ENCODE data around the gene CHRD. TPM values are rescaled to one million over a fixed set of nuclear protein-coding genes. Genes with fewer than 3 reads are reported as not detected.

The CHRD gene
- total and polyA plus RNA-seq, 9 of the 15 experiments (the other 6 are each of a cell fraction or from before 2014, with no cell fraction given), result 0.11 to 1.3 (median 0.59) TPM; not detected in 3

- TF ChIP-seq PHF21A (IDR thresholded peaks at IDR 0.05; ENCODE audit: borderline replicate concordance, low read depth), result 0 out of 2 replicates have a peak, but pooled peaks have one; percentile 27
- TF ChIP-seq ZNF512 (tag; IDR thresholded peaks at IDR 0.05), result no peak
- TF ChIP-seq ZNF384 (IDR thresholded peaks at IDR 0.05; ENCODE audit: low read depth, low read length), result peak; percentile 60
- TF ChIP-seq ZC3H4 (CRISPR knock-in tag; IDR thresholded peaks at IDR 0.05; ENCODE audit: borderline replicate concordance), result no peak
- peak; percentile 94 for TF ChIP-seq SMC3 (conservative IDR thresholded peaks at IDR 0.05; ENCODE audit: insufficient read depth, low read depth, low read length)
- no peak for TF ChIP-seq RBFOX2 (IDR thresholded peaks at IDR 0.05; ENCODE audit: low read depth, low read length)
- no peak for TF ChIP-seq BRCA1 (IDR thresholded peaks at IDR 0.05)
- no peak for TF ChIP-seq BRCA1 (CRISPR knock-in tag; IDR thresholded peaks at IDR 0.05)
- no peak for TF ChIP-seq MEF2A (IDR thresholded peaks at IDR 0.05; ENCODE audit: control insufficient read depth, low read depth, low read length)
- TF ChIP-seq ZNF785 (CRISPR knock-in tag; IDR thresholded peaks at IDR 0.05), result no peak
- TF ChIP-seq MAFK (IDR thresholded peaks at IDR 0.05; ENCODE audit: low read length), result no peak
- no peak for TF ChIP-seq HDAC6 (IDR thresholded peaks at IDR 0.05; ENCODE audit: low read depth, low read length)
- no peak for TF ChIP-seq BDP1 (IDR thresholded peaks at IDR 0.05; ENCODE audit: insufficient read depth, insufficient read length)
- TF ChIP-seq PHF20 (IDR thresholded peaks at IDR 0.05; ENCODE audit: partially characterized antibody), result no peak
- TF ChIP-seq SRSF9 (IDR thresholded peaks at IDR 0.05; ENCODE audit: borderline replicate concordance, low read depth, low read length), result no peak
- TF ChIP-seq ZNF354B (CRISPR knock-in tag; IDR thresholded peaks at IDR 0.05), result no peak
- TF ChIP-seq POLR2H (tag; IDR thresholded peaks at IDR 0.05; ENCODE audit: low read depth), result no peak
- no peak for TF ChIP-seq GABPB1 (CRISPR knock-in tag; IDR thresholded peaks at IDR 0.05)
- peak; percentile 95 for TF ChIP-seq BHLHE40 (IDR thresholded peaks at IDR 0.05; ENCODE audit: low read length)
- no peak for TF ChIP-seq TAF7 (tag; IDR thresholded peaks at IDR 0.05)
- no peak for TF ChIP-seq FOXJ3 (CRISPR knock-in tag; IDR thresholded peaks at IDR 0.05)
- no peak for TF ChIP-seq GATAD2B (IDR thresholded peaks at IDR 0.05; ENCODE audit: borderline replicate concordance)
- no peak for TF ChIP-seq CBFA2T2 (conservative IDR thresholded peaks at IDR 0.05)
- TF ChIP-seq E2F6 (IDR thresholded peaks at IDR 0.05; ENCODE audit: borderline replicate concordance in 1 of 2, extremely low read depth in 1 of 2, insufficient read depth in 1 of 2, insufficient read length in 1 of 2, low read depth in 1 of 2, low read length in 1 of 2, poor library complexity in 1 of 2, severe bottlenecking in 1 of 2), result peak in 1 of 2 experiments; percentile 29
- TF ChIP-seq CCNT2 (IDR thresholded peaks at IDR 0.05; ENCODE audit: borderline replicate concordance, extremely low read depth, insufficient read length, low read depth, low read length), result no peak
- 0 out of 2 replicates have a peak, but pooled peaks have one; percentile 33 for TF ChIP-seq MAX (CRISPR knock-in tag; IDR thresholded peaks at IDR 0.05)
- TF ChIP-seq TBL1XR1 (IDR thresholded peaks at IDR 0.05; ENCODE audit: low read length in 2 of 2), result no peak
These were observed 37.9 kb downstream of the CHRD start (continued) for GRCh38 chr3:184417619-184418327.

Data from K562 (cell line).